ENCODE measurements around the gene ITCH.

The ITCH gene

GRCh38 chr20:34389954-34390555 lies 27.0 kb downstream of the ITCH start:
- POLR2A ChIA-PET = interaction anchor here (0.6 to 2.1 kb wide), 4 partner anchors 11 to 125 kb away, joined by 3 to 8 read pairs (median 4); partner anchors contain the start of gene ITCH
- TF ChIP-seq OSR2 (tag by site-specific recombination; IDR thresholded peaks at IDR 0.05) = no peak
- TF ChIP-seq AEBP2 (tag by site-specific recombination; IDR thresholded peaks at IDR 0.05; ENCODE audit: borderline replicate concordance) = no peak
- TF ChIP-seq ZNF776 (tag by site-specific recombination; IDR thresholded peaks at IDR 0.05; ENCODE audit: borderline replicate concordance) = no peak
- TF ChIP-seq ZNF335 (tag by site-specific recombination; conservative IDR thresholded peaks at IDR 0.05) = no peak
- TF ChIP-seq ZNF548 (tag by site-specific recombination; IDR thresholded peaks at IDR 0.05) = no peak
- peak; percentile 56 for TF ChIP-seq SCRT2 (tag by site-specific recombination; IDR thresholded peaks at IDR 0.05)
- no peak for TF ChIP-seq REPIN1 (tag by site-specific recombination; IDR thresholded peaks at IDR 0.05; ENCODE audit: low read depth)
- TF ChIP-seq PRDM6 (tag by site-specific recombination; IDR thresholded peaks at IDR 0.05) = 0 out of 2 replicates have a peak, but pooled peaks have one; percentile 19
- TF ChIP-seq KLF8 (tag by site-specific recombination; IDR thresholded peaks at IDR 0.05) = 0 out of 2 replicates have a peak, but pooled peaks have one; percentile 13
- no peak for TF ChIP-seq KLF10 (tag by site-specific recombination; IDR thresholded peaks at IDR 0.05)
- no peak for TF ChIP-seq ZNF311 (tag by site-specific recombination; IDR thresholded peaks at IDR 0.05; ENCODE audit: borderline replicate concordance)
- no peak for TF ChIP-seq BCL11B (tag by site-specific recombination; IDR thresholded peaks at IDR 0.05; ENCODE audit: low read depth)
- TF ChIP-seq SCRT1 (tag by site-specific recombination; IDR thresholded peaks at IDR 0.05; ENCODE audit: borderline replicate concordance) = peak; percentile 77; the same call in 1 of the 2 replicates
- no peak for TF ChIP-seq ZNF561 (tag by site-specific recombination; IDR thresholded peaks at IDR 0.05; ENCODE audit: borderline replicate concordance)
- TF ChIP-seq ZNF768 (tag by site-specific recombination; IDR thresholded peaks at IDR 0.05) = no peak
- TF ChIP-seq ZNF121 (tag by site-specific recombination; IDR thresholded peaks at IDR 0.05) = peak; percentile 79
- TF ChIP-seq ZNF558 (tag by site-specific recombination; IDR thresholded peaks at IDR 0.05) = no peak
- TF ChIP-seq ZNF830 (tag by site-specific recombination; IDR thresholded peaks at IDR 0.05; ENCODE audit: low read depth) = no peak
- Histone ChIP-seq H3K27ac (ENCODE audit: extremely low read depth, low read depth, low read length) (no peak overlapping the region), H3K4me1 (ENCODE audit: control insufficient read depth, insufficient read depth, low read length) (peaks cover 13% of the 10 kb centered on the region), H3K36me3 (ENCODE audit: control insufficient read depth in 2 of 2, insufficient read depth in 1 of 2, low read length in 2 of 2) (peaks cover 19 to 26% of the 10 kb centered on the region in 2 experiments), H3K4me3 (ENCODE audit: low read depth, low read length) (no peak overlapping the region), H3K9me3 (ENCODE audit: control insufficient read depth, insufficient read depth, low read depth, low read length) (no peaks in the 10 kb centered on the region)
- CTCF ChIA-PET = interaction anchor here (0.7 to 1.5 kb wide), 5 partner anchors 11 to 78 kb away, joined by 3 to 6 read pairs (median 4); no protein-coding TSS in a partner anchor

- Histone ChIP-seq H3K9me3 (ENCODE audit: control insufficient read depth, insufficient read depth, low read depth, low read length) (no peaks in the 10 kb centered on the region), H3K36me3 (ENCODE audit: control insufficient read depth in 2 of 2, insufficient read depth in 1 of 2, low read length in 2 of 2) (peaks cover 29 to 41% of the 10 kb centered on the region in 2 experiments), H3K4me3 (ENCODE audit: low read depth, low read length) (no peak overlapping the region), H3K4me1 (ENCODE audit: control insufficient read depth, insufficient read depth, low read length) (peaks cover 3% of the 10 kb centered on the region; the same call in 1 of the 2 replicates), H3K27ac (ENCODE audit: extremely low read depth, low read depth, low read length) (no peak overlapping the region)
- TF ChIP-seq SCRT1 (tag by site-specific recombination; IDR thresholded peaks at IDR 0.05; ENCODE audit: borderline replicate concordance) (no peak), ZNF777 (tag by site-specific recombination; IDR thresholded peaks at IDR 0.05; ENCODE audit: borderline replicate concordance) (no peak), ZNF600 (tag by site-specific recombination; IDR thresholded peaks at IDR 0.05) (peak; percentile 25; the same call in 1 of the 2 replicates)
- ChIA-PET CTCF (interaction anchor here (0.7 kb wide), 2 partner anchors 71 to 126 kb away, joined by 3 read pairs; no protein-coding TSS in a partner anchor), POLR2A (no interaction called here)
Measured at GRCh38 chr20:34396408-34396807, 33.3 kb downstream of the ITCH start.
